ENCODE measurements around the gene PACSIN1. TPM values are rescaled to one million over a fixed set of nuclear protein-coding genes. Genes with fewer than 3 reads are reported as not detected.
A peak's percentile ranks its signal among the peaks of the same experiment; 100 is the strongest.

PACSIN1 gene
- total and polyA plus RNA-seq, 8 donors = under 0.01 to 2.2 (median 0.49) TPM; not detected in 2

GRCh38 chr6:34562861-34563512 lies 97.1 kb downstream of the PACSIN1 start:
- no peaks in the 10 kb centered on the region for H3K36me3 ChIP-seq
- peak overlapping the region in 4 of 5 donors; percentile 38 to 61 (median 46) for H3K27ac ChIP-seq
- H3K4me3 ChIP-seq = no peak overlapping the region
- intact Hi-C loops (cut with DNase I; ENCODE audit: low total_unique reads) = no loop called here
- TF ChIP-seq EP300 (IDR thresholded peaks at IDR 0.05) (no peak), CTCF (IDR thresholded peaks at IDR 0.05) (no peak), POLR2A (IDR thresholded peaks at IDR 0.05) (no peak), POLR2AphosphoS5 (IDR thresholded peaks at IDR 0.05) (peak in 1 of 3 donors; percentile 30)
- peaks cover 21 to 47% (median 36%) of the 10 kb centered on the region in 4 donors for H3K4me1 ChIP-seq
- peaks cover 0 to 8% (median 6%) of the 10 kb centered on the region in 4 donors for H3K9me3 ChIP-seq
- peak; percentile 83 to 92 for DNase-seq
- WGBS, 5 donors = 27 to 50% (median 40%) methylated on average over 5 to 15 of the region's 15 CpGs
- H3K27me3 ChIP-seq = peaks cover 0 to 26% (median 0%) of the 10 kb centered on the region in 3 donors

- Histone ChIP-seq H3K4me1 (peaks cover 21 to 47% (median 35%) of the 10 kb centered on the region in 4 donors), H3K9me3 (peaks cover 0 to 4% (median 2%) of the 10 kb centered on the region in 4 donors), H3K36me3 (no peaks in the 10 kb centered on the region), H3K27me3 (peaks cover 0 to 31% (median 2%) of the 10 kb centered on the region in 3 donors), H3K4me3 (no peak overlapping the region), H3K27ac (peak overlapping the region in 4 of 5 donors; percentile 38 to 61 (median 46))
- intact Hi-C loops (cut with DNase I; ENCODE audit: low total_unique reads) = no loop called here
- peak; percentile 42 to 82 for DNase-seq
- WGBS, 5 donors = 29 to 49% (median 41%) methylated on average over 7 of the region's 7 CpGs
- no peak for TF ChIP-seq POLR2A (IDR thresholded peaks at IDR 0.05)
- no peak for TF ChIP-seq EP300 (IDR thresholded peaks at IDR 0.05)
- no peak for TF ChIP-seq POLR2AphosphoS5 (IDR thresholded peaks at IDR 0.05)
- TF ChIP-seq CTCF (IDR thresholded peaks at IDR 0.05) = no peak
Measured at GRCh38 chr6:34563513-34563870, 97.6 kb downstream of the PACSIN1 start.

- no peak for TF ChIP-seq CTCF (IDR thresholded peaks at IDR 0.05)
- no peak for TF ChIP-seq POLR2A (IDR thresholded peaks at IDR 0.05)
- TF ChIP-seq POLR2AphosphoS5 (IDR thresholded peaks at IDR 0.05) = no peak
- no peak for TF ChIP-seq EP300 (IDR thresholded peaks at IDR 0.05)
- intact Hi-C loops (cut with DNase I; ENCODE audit: low total_unique reads) = no loop called here
- 84 to 94% (median 88%) methylated on average over 5 of the region's 5 CpGs for WGBS, 5 donors
Measured at GRCh38 chr6:34564181-34564580, 98.3 kb downstream of the PACSIN1 start.

GRCh38 chr6:34565722-34566137 lies 99.9 kb downstream of the PACSIN1 start:
- no peak overlapping the region for H3K27ac ChIP-seq
- H3K4me3 ChIP-seq = no peak overlapping the region
- no peaks in the 10 kb centered on the region for H3K9me3 ChIP-seq
- H3K27me3 ChIP-seq = peaks cover 3 to 54% (median 7%) of the 10 kb centered on the region in 3 donors
- no peak for TF ChIP-seq EP300 (IDR thresholded peaks at IDR 0.05)
- TF ChIP-seq POLR2AphosphoS5 (IDR thresholded peaks at IDR 0.05) = no peak
- TF ChIP-seq CTCF (IDR thresholded peaks at IDR 0.05) = no peak
- no peak for TF ChIP-seq POLR2A (IDR thresholded peaks at IDR 0.05)
- intact Hi-C loops (cut with DNase I; ENCODE audit: low total_unique reads) = no loop called here
- H3K36me3 ChIP-seq = no peaks in the 10 kb centered on the region
- DNase-seq = no peak
- WGBS, 5 donors = 61 to 78% (median 73%) methylated on average over 4 to 5 of the region's 5 CpGs
- H3K4me1 ChIP-seq = peaks cover 12 to 36% (median 24%) of the 10 kb centered on the region in 4 donors

More at GRCh38 chr6:34564181-34564580, 98.3 kb downstream of the PACSIN1 start:
- peak overlapping the region in 1 of 5 donors; percentile 51 for H3K27ac ChIP-seq
- DNase-seq = no peak
- no peaks in the 10 kb centered on the region for H3K36me3 ChIP-seq
- peaks cover 0 to 38% (median 7%) of the 10 kb centered on the region in 3 donors for H3K27me3 ChIP-seq
- peaks cover 21 to 47% (median 35%) of the 10 kb centered on the region in 4 donors for H3K4me1 ChIP-seq
- no peak overlapping the region for H3K4me3 ChIP-seq
- no peaks in the 10 kb centered on the region for H3K9me3 ChIP-seq

Data from stomach (tissue), 9 donors.